C4-2B (cell line): ENCODE measurements around the gene ETAA1.

ENCODE experiments used
- CTCF ChIP-seq: fragments of 450-650 bp; conservative IDR thresholded peaks from 2 replicates; pipeline ENCODE4 v1.5.1; 2017; ENCODE audit warnings: mild to moderate bottlenecking
- ZFX ChIP-seq: fragments of 450-650 bp; IDR thresholded peaks from 2 replicates; pipeline ENCODE4 v1.6.1; 2017

GRCh38 chr2:67379048-67379447 lies 18.1 kb upstream of the ETAA1 start:
- TF ChIP-seq CTCF (no peak), ZFX (no peak)
